Pancreas (tissue), 10 donors: ENCODE measurements around the gene NUDT14. TPM values are rescaled to one million over a fixed set of nuclear protein-coding genes. Genes with fewer than 3 reads are reported as not detected.

Source experiments
- ATAC-seq, 4 donors: fragments of 200-7000 bp; cut with Tn5 transposase; one replicate each; pipeline versions ENCODE4 v1.8.0 to v1.9.1; 2020; ENCODE audit warnings: mild to moderate bottlenecking in 4 of 4, moderate library complexity in 4 of 4
- DNase-seq, 6 donors: peaks; one replicate each; pipeline ENCODE4 v3.0.0-alpha.2; 2020
- FAIRE-seq: peaks from 2 replicates; lab custom pipeline; 2012; peaks lifted over from hg19 to GRCh38; lab: Jason Lieb, UNC
- H3K27ac ChIP-seq, 4 donors: fragments of 200-600 bp; sonication (generic); 1 replicate in 3 of 4; 2 replicates in 1 of 4; pipeline versions ENCODE4 v1.5.0 to v1.8.0; 2020
- H3K27me3 ChIP-seq, 4 donors: fragments of 200-600 bp; one replicate each; pipeline ENCODE4 v1.8.0; 2021
- H3K36me3 ChIP-seq, 3 donors: fragments of 200-600 bp; sonication (generic) in 1 of 3; one replicate each; pipeline versions ENCODE4 v1.5.0 to v1.8.0; 2020 to 2021
- H3K4me1 ChIP-seq, 3 donors: fragments of 200-600 bp; one replicate each; pipeline ENCODE4 v1.8.0; 2021
- H3K4me3 ChIP-seq, 4 donors: fragments of 200-600 bp; sonication (generic) in 2 of 4; one replicate each; pipeline versions ENCODE4 v1.5.0 to v1.8.0; 2020 to 2021
- H3K9me3 ChIP-seq, 4 donors: fragments of 200-600 bp; one replicate each; pipeline ENCODE4 v1.8.0; 2021
- WGBS, 2 donors: extraction: QIAGEN DNeasy Blood & Tissue Kit; methylation state at CpG; one replicate each; pipeline ENCODE4 v1.1.7; 2013; 5-methylcytosine and 5-hydroxymethylcytosine counted together
- intact Hi-C, 3 donors: fragments of 100-400 bp; cut with DNase I; formaldehyde crosslinking; loops; one replicate each; pipeline versions ENCODE4 v1.11.1 to v1.14.2; 2022
- microRNA-seq, 2 donors: library from miRNA; unstranded; fragments of <30 nt; microRNA quantifications; one replicate each; pipeline versions ENCODE4 to v1.1.0, GENCODE V29; 2019 to 2020
- polyA plus RNA-seq, 2 donors: library from polyadenylated mRNA; stranded (reverse); fragments of 200-250 nt; gene quantifications; one replicate each; pipeline ENCODE4 v1.2.3, GENCODE V29; 2013
- total RNA-seq, 6 donors: library from RNA; stranded (reverse); fragmentation: NEBNext Ultra II Directional in 4 of 6; extraction: Animal tissue kit (Norgen Biotek cat#: 25700) in 4 of 6; gene quantifications; one replicate each; pipeline versions ENCODE4 v1.2.1 to v1.2.4, GENCODE V29; 2021 to 2023
- TF ChIP-seq, protein P1 (sequence below), 4 donors: fragments of 200-600 bp; sonication (generic) in 3 of 4; IDR thresholded peaks; one replicate each; pipeline versions ENCODE4 v1.5.0 to v1.8.0; 2021; ENCODE audit warnings: antibody characterized with exemption in 4 of 4
- donor health status: healthy with polysubstance abuse.
- donor health status: DM: no; HTN: no; CAD: no; lungs with moderate emphysema.
- donor health status: DM: no; HTN: no; CAD: no.
- donor health status: control.
- donor health status: control.
- donor health status: Bipolar disorder and iron deficiency.
- donor health status: DM: yes; HTN: yes; CAD: no.
- donor health status: DM: no; HTN: no; CAD: no.
- donor health status: DM: no; HTN: no; CAD: no.
- donor health status: DM: yes; HTN: yes; CAD: no.

Gene NUDT14
- total and polyA plus RNA-seq, 8 donors = 24.7 to 64.9 (median 32.6) TPM

DNA sequence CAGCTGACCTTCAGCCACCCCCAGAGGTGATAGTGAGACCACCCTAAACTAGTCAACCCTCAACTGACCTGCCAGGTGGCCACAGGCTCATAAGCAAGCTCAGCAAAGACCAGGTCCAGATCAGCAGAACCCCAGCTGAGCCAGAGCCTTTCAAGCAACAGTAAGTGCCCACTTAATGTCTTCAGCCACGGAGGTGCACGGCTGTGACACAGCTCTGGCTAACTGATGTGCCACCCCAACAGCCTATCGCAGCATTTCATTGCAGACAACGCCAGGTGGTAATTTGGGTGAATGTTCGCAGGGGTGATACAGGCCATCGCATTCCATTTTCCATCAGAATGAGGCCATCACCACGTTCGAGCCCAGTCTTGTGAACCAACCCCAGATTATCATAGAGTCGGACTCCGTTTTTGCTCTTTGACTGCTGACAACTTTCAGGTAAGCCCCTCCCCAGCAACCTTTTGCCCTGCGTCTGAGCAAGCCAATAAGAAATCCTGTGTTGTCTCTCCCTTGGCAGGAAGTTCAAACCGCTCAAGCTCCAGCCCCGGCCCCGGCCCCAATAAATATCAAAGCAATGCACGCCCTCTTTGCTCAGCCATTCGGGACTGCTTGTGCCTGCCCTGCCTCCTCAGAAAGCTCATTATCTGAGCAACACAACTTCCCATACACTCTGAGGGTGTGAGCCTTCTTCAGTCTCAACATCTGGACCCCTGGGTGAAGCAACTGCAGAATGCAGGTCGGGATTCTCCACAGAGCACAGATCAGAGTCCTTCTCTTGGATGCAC, 56.9 kb downstream of the NUDT14 start:
- 70 to 82% methylated on average over 17 of the region's 17 CpGs for WGBS, 2 donors
- no peaks in the 10 kb centered on the region for H3K9me3 ChIP-seq
- no peak for FAIRE-seq
- TF ChIP-seq, protein P1, sequence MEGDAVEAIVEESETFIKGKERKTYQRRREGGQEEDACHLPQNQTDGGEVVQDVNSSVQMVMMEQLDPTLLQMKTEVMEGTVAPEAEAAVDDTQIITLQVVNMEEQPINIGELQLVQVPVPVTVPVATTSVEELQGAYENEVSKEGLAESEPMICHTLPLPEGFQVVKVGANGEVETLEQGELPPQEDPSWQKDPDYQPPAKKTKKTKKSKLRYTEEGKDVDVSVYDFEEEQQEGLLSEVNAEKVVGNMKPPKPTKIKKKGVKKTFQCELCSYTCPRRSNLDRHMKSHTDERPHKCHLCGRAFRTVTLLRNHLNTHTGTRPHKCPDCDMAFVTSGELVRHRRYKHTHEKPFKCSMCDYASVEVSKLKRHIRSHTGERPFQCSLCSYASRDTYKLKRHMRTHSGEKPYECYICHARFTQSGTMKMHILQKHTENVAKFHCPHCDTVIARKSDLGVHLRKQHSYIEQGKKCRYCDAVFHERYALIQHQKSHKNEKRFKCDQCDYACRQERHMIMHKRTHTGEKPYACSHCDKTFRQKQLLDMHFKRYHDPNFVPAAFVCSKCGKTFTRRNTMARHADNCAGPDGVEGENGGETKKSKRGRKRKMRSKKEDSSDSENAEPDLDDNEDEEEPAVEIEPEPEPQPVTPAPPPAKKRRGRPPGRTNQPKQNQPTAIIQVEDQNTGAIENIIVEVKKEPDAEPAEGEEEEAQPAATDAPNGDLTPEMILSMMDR (IDR thresholded peaks at IDR 0.05) = no peak
- no peaks in the 10 kb centered on the region for H3K36me3 ChIP-seq
- ATAC-seq = no peak
- no peaks in the 10 kb centered on the region for H3K4me1 ChIP-seq
- no peak overlapping the region for H3K27ac ChIP-seq
- no peak overlapping the region for H3K4me3 ChIP-seq
- H3K27me3 ChIP-seq = no peaks in the 10 kb centered on the region
- intact Hi-C loops = no loop called here
- peak in 1 of 6 donors; percentile 4 for DNase-seq

DNA sequence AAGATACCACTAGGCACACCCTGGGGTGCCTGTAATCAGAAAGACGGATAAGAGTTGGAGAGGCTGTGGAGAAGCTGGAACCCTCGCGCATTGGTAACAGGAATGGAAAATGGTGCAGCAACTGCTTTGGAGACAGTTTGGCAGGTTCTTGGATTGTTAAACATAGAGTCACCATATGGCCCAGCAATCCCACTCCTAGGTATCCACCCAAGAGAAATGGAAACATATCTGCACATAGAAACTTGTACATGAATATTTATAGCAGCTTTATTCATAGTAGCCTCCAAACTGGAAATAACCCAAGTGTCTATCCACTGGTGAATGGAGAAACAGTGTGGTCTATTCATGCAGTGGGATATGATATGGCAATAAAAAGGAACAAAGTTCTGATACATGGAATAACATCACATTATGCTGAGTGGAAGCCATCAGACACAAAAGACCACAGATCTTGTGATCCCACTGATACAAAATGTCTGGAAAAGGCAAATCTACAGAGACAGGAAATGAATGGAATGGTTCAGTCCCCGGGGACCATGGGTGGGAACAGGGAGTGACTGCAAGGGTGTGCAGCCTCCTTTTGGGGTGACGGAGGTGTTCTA, 57.9 kb downstream of the NUDT14 start:
- Histone ChIP-seq H3K27me3 (no peaks in the 10 kb centered on the region), H3K4me1 (no peaks in the 10 kb centered on the region), H3K4me3 (no peak overlapping the region), H3K36me3 (no peaks in the 10 kb centered on the region), H3K9me3 (no peaks in the 10 kb centered on the region), H3K27ac (no peak overlapping the region)
- FAIRE-seq (no peak), DNase-seq (no peak), ATAC-seq (no peak)
- intact Hi-C loops = no loop called here
- 84 to 91% methylated on average over 5 of the region's 5 CpGs for WGBS, 2 donors
- TF ChIP-seq, protein P1 (IDR thresholded peaks at IDR 0.05) = no peak

Small RNAs within 50 kb of the gene (microRNA-seq; reads per million reads assigned to microRNA genes)
- gene MIR6765 = 0 reads per million in 2 donors

Other genes with a start within 250 kb of the NUDT14 start
- 1 to 10 TPM in 5 of 6 donors, under 1 TPM in 1; 0.75 to 2.4 (median 1.5) TPM for gene AHNAK2, start 202.9 kb downstream of the NUDT14 start, total RNA-seq
- 1 to 10 TPM; 1.3 to 1.4 TPM for gene AHNAK2, start 202.9 kb downstream of the NUDT14 start, polyA plus RNA-seq
- 1 to 10 TPM; 4.7 to 8.3 (median 6.4) TPM for gene CLBA1, start 195.5 kb downstream of the NUDT14 start, total RNA-seq
- gene CLBA1, start 195.5 kb downstream of the NUDT14 start, polyA plus RNA-seq = 10 to 100 TPM; 23.6 to 32.5 TPM
- gene CDCA4, start 160.2 kb downstream of the NUDT14 start, total RNA-seq = 1 to 10 TPM; 1.2 to 3.5 (median 2.6) TPM
- 1 to 10 TPM; 3.1 to 3.3 TPM for gene CDCA4, start 160.2 kb downstream of the NUDT14 start, polyA plus RNA-seq
- gene GPR132, start 115.9 kb downstream of the NUDT14 start, total RNA-seq = 1 to 10 TPM in 2 of 6 donors, under 1 TPM in 4; 0.14 to 2.3 (median 0.76) TPM
- under 1 TPM; 0.38 to 0.46 TPM for gene GPR132, start 115.9 kb downstream of the NUDT14 start, polyA plus RNA-seq
- gene JAG2, start 12.5 kb downstream of the NUDT14 start, total RNA-seq = 10 to 100 TPM in 4 of 6 donors, 1 to 10 TPM in 2; 9.9 to 16.8 (median 10.7) TPM
- 10 to 100 TPM; 25.3 to 38.3 TPM for gene JAG2, start 12.5 kb downstream of the NUDT14 start, polyA plus RNA-seq
- gene BTBD6, start 67.2 kb upstream of the NUDT14 start, total RNA-seq = 10 to 100 TPM in 1 of 6 donors, 1 to 10 TPM in 5; 4.3 to 12.5 (median 6.7) TPM
- 10 to 100 TPM; 20.1 to 44.5 TPM for gene BTBD6, start 67.2 kb upstream of the NUDT14 start, polyA plus RNA-seq
- gene BRF1, start 119.7 kb upstream of the NUDT14 start, total RNA-seq = 10 to 100 TPM; 13.6 to 25.4 (median 19.3) TPM
- gene BRF1, start 119.7 kb upstream of the NUDT14 start, polyA plus RNA-seq = 10 to 100 TPM; 34.5 to 50.2 TPM
- 10 to 100 TPM; 36.9 to 63.6 (median 46.2) TPM for gene PACS2, start 133.4 kb upstream of the NUDT14 start, total RNA-seq
- gene PACS2, start 133.4 kb upstream of the NUDT14 start, polyA plus RNA-seq = 100 to 1,000 TPM in 1 of 2 donors, 10 to 100 TPM in 1; 77.7 to 128 TPM
- 1 to 10 TPM in 4 of 6 donors, under 1 TPM in 2; 0.14 to 2.4 (median 1.5) TPM for gene TEX22, start 217.2 kb upstream of the NUDT14 start, total RNA-seq
- under 1 TPM; 0.40 to 0.57 TPM for gene TEX22, start 217.2 kb upstream of the NUDT14 start, polyA plus RNA-seq
- 10 to 100 TPM; 34.8 to 68.6 (median 51.6) TPM for gene MTA1, start 238.5 kb upstream of the NUDT14 start, total RNA-seq
- 100 to 1,000 TPM; 115 to 138 TPM for gene MTA1, start 238.5 kb upstream of the NUDT14 start, polyA plus RNA-seq